ACHN (cell line): ENCODE data around the gene DPM3.
"Not testable (repeated sequence)": the region's sequence is repeated elsewhere in the genome, so short reads cannot be mapped to it uniquely, and the experiment has no call there.

ENCODE experiments used
- DNase-seq: peaks from one replicate; pipeline ENCODE4 v3.0.0-alpha.2; 2015
- in situ Hi-C: cut with HindIII; loops from 2 replicates; pipeline ENCODE4 v1.10.0; 2017; ENCODE audit warnings: low sequenced_read_pairs, low pct_ligation_motif_present, low pct_unique_long_range_greater_than_20kb

Gene DPM3

GRCh38 chr1:155177192-155177917 lies 37.0 kb upstream of the DPM3 start:
- no peak for DNase-seq
- in situ Hi-C loops = no loop called here

DNA sequence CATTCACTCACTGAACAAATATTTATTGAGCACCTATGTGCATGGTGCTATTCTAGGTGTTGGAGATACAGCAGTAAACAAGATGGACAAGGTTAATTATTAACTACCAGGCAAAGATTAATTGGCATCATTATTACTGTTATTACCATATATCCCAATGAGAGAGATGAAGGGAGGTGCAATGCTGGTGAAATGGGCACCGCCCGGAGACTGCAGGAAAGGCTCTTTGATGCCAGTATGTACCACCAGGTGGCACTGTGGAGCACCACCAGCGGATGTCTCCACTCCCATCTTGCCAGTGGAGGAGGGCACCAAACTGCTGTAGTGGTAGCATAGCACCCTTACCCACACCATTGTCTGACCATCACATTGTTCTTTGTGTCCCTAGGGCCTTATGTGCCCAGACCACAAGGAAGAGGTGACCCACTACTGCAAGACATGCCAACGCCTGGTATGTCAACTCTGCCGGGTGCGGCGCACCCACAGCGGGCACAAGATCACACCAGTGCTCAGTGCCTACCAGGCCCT lies 36.3 kb upstream of the DPM3 start:
- DNase-seq = peak; percentile 82
- in situ Hi-C loops = no loop called here

DNA sequence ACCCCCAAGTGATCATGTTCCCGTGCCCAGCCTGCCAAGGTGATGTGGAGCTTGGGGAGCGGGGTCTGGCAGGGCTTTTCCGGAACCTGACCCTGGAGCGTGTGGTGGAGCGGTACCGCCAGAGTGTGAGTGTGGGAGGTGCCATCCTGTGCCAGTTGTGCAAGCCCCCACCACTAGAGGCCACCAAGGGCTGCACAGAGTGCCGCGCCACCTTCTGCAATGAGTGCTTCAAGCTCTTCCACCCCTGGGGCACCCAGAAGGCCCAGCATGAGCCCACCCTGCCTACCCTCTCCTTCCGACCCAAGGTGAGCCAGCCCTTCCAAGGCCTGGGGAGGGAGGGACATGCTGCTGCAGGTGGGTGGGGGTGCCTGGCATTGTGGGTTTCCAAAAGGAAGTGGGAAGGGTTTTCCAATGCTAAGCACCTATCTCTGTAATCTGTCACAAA lies 35.6 kb upstream of the DPM3 start:
- peak; percentile 26 for DNase-seq
- in situ Hi-C loops = no loop called here

- DNase-seq = no peak
- in situ Hi-C loops = no loop called here
Measured at GRCh38 chr1:155175281-155175926, 35.1 kb upstream of the DPM3 start.

GRCh38 chr1:155174324-155175280 lies 34.3 kb upstream of the DPM3 start:
- in situ Hi-C loops = no loop called here
- DNase-seq = no peak

GRCh38 chr1:155173478-155174323 lies 33.4 kb upstream of the DPM3 start, which contains the start of gene TRIM46:
Gene TRIM46 (plus strand): TSS chr1:155173849. CDS start chr1:155173967, 118 bp downstream.
- peak; percentile 75 for DNase-seq
- in situ Hi-C loops = no loop called here

- in situ Hi-C loops = no loop called here
- DNase-seq = peak; percentile 97
Measured at GRCh38 chr1:155172732-155173477, 32.6 kb upstream of the DPM3 start, which contains the start of gene KRTCAP2. Gene KRTCAP2 (minus strand): TSS chr1:155173304. CDS start chr1:155173224, 80 bp downstream.

- in situ Hi-C loops = no loop called here
- DNase-seq = no peak
Measured at GRCh38 chr1:155171836-155172731, 31.8 kb upstream of the DPM3 start.

GRCh38 chr1:155170806-155171205 lies 30.5 kb upstream of the DPM3 start:
- in situ Hi-C loops = no loop called here
- no peak for DNase-seq

GRCh38 chr1:155170101-155170785 lies 29.9 kb upstream of the DPM3 start:
- in situ Hi-C loops = no loop called here
- no peak for DNase-seq

- in situ Hi-C loops = no loop called here
- DNase-seq = no peak
Measured at GRCh38 chr1:155169541-155169940, 29.2 kb upstream of the DPM3 start.

DNA sequence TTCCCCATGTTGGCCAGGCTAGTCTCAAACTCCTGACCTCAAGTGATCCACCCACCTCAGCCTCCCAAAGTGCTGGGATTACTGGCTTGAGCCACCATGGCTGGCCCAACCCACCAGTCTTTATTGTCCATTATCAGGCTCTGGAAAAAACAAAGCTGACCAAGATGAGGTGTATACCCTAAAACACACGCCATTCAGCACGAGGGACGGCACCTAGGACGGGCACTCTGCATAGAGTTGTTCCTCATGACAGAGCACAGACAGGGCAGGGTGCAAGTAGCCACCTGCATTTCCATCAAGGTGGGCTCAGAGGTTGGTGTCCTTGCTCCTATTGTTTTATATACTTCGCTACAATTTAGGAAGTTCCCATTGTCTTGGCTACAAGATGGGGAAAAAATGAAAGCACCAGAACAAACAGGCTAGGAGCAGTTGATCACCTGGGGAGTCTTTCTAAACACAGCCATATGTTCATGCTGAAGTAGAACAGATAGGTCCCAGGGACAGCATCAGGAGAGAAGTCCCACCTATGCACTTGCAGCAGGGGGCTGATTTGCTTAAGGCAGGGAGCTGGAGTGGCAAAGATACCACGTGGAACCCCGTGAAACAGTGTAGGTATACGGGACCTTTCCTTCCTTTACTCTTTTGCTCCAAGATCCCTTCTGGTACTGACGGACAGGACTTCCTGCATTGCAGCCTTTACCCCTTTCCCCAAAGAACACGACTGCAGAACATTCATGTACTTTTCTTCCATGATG lies 28.3 kb upstream of the DPM3 start:
- in situ Hi-C loops = no loop called here
- no peak for DNase-seq

GRCh38 chr1:155168105-155168445 lies 27.7 kb upstream of the DPM3 start:
- DNase-seq, in situ Hi-C loops: not testable (repeated sequence)

- in situ Hi-C loops = no loop called here
- peak; percentile 89 for DNase-seq
Measured at GRCh38 chr1:155167166-155168104, 27.1 kb upstream of the DPM3 start.
